Measurements from ENCODE around the gene TMOD1. TPM values are rescaled to one million over a fixed set of nuclear protein-coding genes. Genes with fewer than 3 reads are reported as not detected.
"Not testable (repeated sequence)": the region's sequence is repeated elsewhere in the genome, so short reads cannot be mapped to it uniquely, and the experiment has no call there.

The TMOD1 gene
- polyA plus RNA-seq, 1 of the 3 experiments (the other 2 are of a cell fraction), result 0.54 TPM

GRCh38 chr9:97581590-97581989, 80.1 kb downstream of the TMOD1 start:
- DNase-seq; H3K27ac ChIP-seq (ENCODE audit: low read depth in 2 of 2, low read length in 1 of 2); H3K9me2 ChIP-seq; H3F3A ChIP-seq (replicated peaks; ENCODE audit: insufficient read depth); H3K79me2 ChIP-seq (ENCODE audit: insufficient read depth); H3K4me2 ChIP-seq; H4K20me1 ChIP-seq (ENCODE audit: insufficient read depth); H3K4me3 ChIP-seq (ENCODE audit: low read depth in 2 of 2, low read length in 1 of 2); H2AFZ ChIP-seq (ENCODE audit: low read depth); H3K9me3 ChIP-seq; H3K4me1 ChIP-seq (ENCODE audit: control insufficient read depth in 1 of 2, insufficient read depth in 2 of 2, low read depth in 1 of 2, low read length in 1 of 2); H3K36me3 ChIP-seq (replicated peaks in 1 of 2; ENCODE audit: control insufficient read depth in 1 of 2, insufficient read depth in 2 of 2, low read length in 1 of 2); H3K27me3 ChIP-seq (ENCODE audit: insufficient read depth); H3K9ac ChIP-seq; POLR2A ChIA-PET; CTCF ChIA-PET: not testable (repeated sequence)
- no CpG with 5 or more reads among the region's 3 CpGs for WGBS (ENCODE audit: low lambda C conversion rate)

GRCh38 chr9:97584778-97585177, 83.3 kb downstream of the TMOD1 start:
- H3K9me3 ChIP-seq; H3K4me3 ChIP-seq (ENCODE audit: low read depth in 2 of 2, low read length in 1 of 2); H3K27me3 ChIP-seq (ENCODE audit: insufficient read depth); H3K36me3 ChIP-seq (replicated peaks in 1 of 2; ENCODE audit: control insufficient read depth in 1 of 2, insufficient read depth in 2 of 2, low read length in 1 of 2); H3K4me2 ChIP-seq; H3K79me2 ChIP-seq (ENCODE audit: insufficient read depth); H3K9ac ChIP-seq; H3K9me2 ChIP-seq; H3K4me1 ChIP-seq (ENCODE audit: control insufficient read depth in 1 of 2, insufficient read depth in 2 of 2, low read depth in 1 of 2, low read length in 1 of 2); CTCF ChIA-PET; POLR2A ChIA-PET; DNase-seq; H3K27ac ChIP-seq (ENCODE audit: low read depth in 2 of 2, low read length in 1 of 2); H2AFZ ChIP-seq (ENCODE audit: low read depth); H4K20me1 ChIP-seq (ENCODE audit: insufficient read depth); H3F3A ChIP-seq (replicated peaks; ENCODE audit: insufficient read depth): not testable (repeated sequence)
- WGBS (ENCODE audit: low lambda C conversion rate), result 69% methylated on average over 2 of the region's 2 CpGs

GRCh38 chr9:97586909-97587308, 85.4 kb downstream of the TMOD1 start:
- H3K27ac ChIP-seq (ENCODE audit: low read depth in 2 of 2, low read length in 1 of 2); DNase-seq; POLR2A ChIA-PET; H3K9me3 ChIP-seq; H3F3A ChIP-seq (replicated peaks; ENCODE audit: insufficient read depth); H3K9ac ChIP-seq; H3K27me3 ChIP-seq (ENCODE audit: insufficient read depth); H4K20me1 ChIP-seq (ENCODE audit: insufficient read depth); H2AFZ ChIP-seq (ENCODE audit: low read depth); H3K79me2 ChIP-seq (ENCODE audit: insufficient read depth); H3K4me2 ChIP-seq; H3K9me2 ChIP-seq; H3K36me3 ChIP-seq (replicated peaks in 1 of 2; ENCODE audit: control insufficient read depth in 1 of 2, insufficient read depth in 2 of 2, low read length in 1 of 2); H3K4me1 ChIP-seq (ENCODE audit: control insufficient read depth in 1 of 2, insufficient read depth in 2 of 2, low read depth in 1 of 2, low read length in 1 of 2); H3K4me3 ChIP-seq (ENCODE audit: low read depth in 2 of 2, low read length in 1 of 2): not testable (repeated sequence)
- CTCF ChIA-PET, result interaction anchor here (2.1 kb wide), 1 partner anchor 12 kb away, joined by 6 read pairs; no protein-coding TSS in a partner anchor
- 69% methylated on average over 5 of the region's 7 CpGs for WGBS (ENCODE audit: low lambda C conversion rate)

GRCh38 chr9:97591535-97591934, 90.1 kb downstream of the TMOD1 start:
- Histone ChIP-seq H3F3A (replicated peaks; ENCODE audit: insufficient read depth) (no peaks in the 10 kb centered on the region), H2AFZ (ENCODE audit: low read depth) (no peak overlapping the region), H3K79me2 (ENCODE audit: insufficient read depth) (no peaks in the 10 kb centered on the region), H3K36me3 (replicated peaks in 1 of 2; ENCODE audit: control insufficient read depth in 1 of 2, insufficient read depth in 2 of 2, low read length in 1 of 2) (peaks cover 0 to 10% of the 10 kb centered on the region in 2 experiments), H3K4me3 (ENCODE audit: low read depth in 2 of 2, low read length in 1 of 2) (no peak overlapping the region), H3K9me3 (no peaks in the 10 kb centered on the region), H3K27ac (ENCODE audit: low read depth in 2 of 2, low read length in 1 of 2) (no peak overlapping the region; a peak in 1 of 4 replicates), H3K9ac (no peak overlapping the region), H3K9me2 (no peaks in the 10 kb centered on the region), H4K20me1 (ENCODE audit: insufficient read depth) (no peaks in the 10 kb centered on the region), H3K27me3 (ENCODE audit: insufficient read depth) (no peaks in the 10 kb centered on the region), H3K4me2 (no peak overlapping the region), H3K4me1 (ENCODE audit: control insufficient read depth in 1 of 2, insufficient read depth in 2 of 2, low read depth in 1 of 2, low read length in 1 of 2) (peaks cover 0 to 11% of the 10 kb centered on the region in 2 experiments; a peak in 1 of 4 replicates)
- 80% methylated on average over 6 of the region's 6 CpGs for WGBS (ENCODE audit: low lambda C conversion rate)
- no peak for DNase-seq
- TF ChIP-seq SMC3 (IDR thresholded peaks at IDR 0.05; ENCODE audit: low read depth, low read length), result no peak
- no peak for TF ChIP-seq SIN3A (IDR thresholded peaks at IDR 0.05; ENCODE audit: borderline replicate concordance, low read depth, low read length)
- TF ChIP-seq TCF12 (IDR thresholded peaks at IDR 0.05), result no peak
- TF ChIP-seq RCOR1 (IDR thresholded peaks at IDR 0.05; ENCODE audit: low read length), result no peak
- no peak for TF ChIP-seq JUND (IDR thresholded peaks at IDR 0.05)
- no peak for TF ChIP-seq TAF1 (IDR thresholded peaks at IDR 0.05; ENCODE audit: borderline replicate concordance, low read depth, low read length)
- TF ChIP-seq FOSL2 (IDR thresholded peaks at IDR 0.05; ENCODE audit: borderline replicate concordance, low read depth), result no peak
- TF ChIP-seq CTCF (IDR thresholded peaks at IDR 0.05), result no peak
- TF ChIP-seq EZH2phosphoT487 (IDR thresholded peaks at IDR 0.05; ENCODE audit: borderline replicate concordance, low read depth), result no peak
- no peak for TF ChIP-seq RAD21 (IDR thresholded peaks at IDR 0.05; ENCODE audit: low read length)
- no peak for TF ChIP-seq GABPA (IDR thresholded peaks at IDR 0.05; ENCODE audit: low read depth)
- TF ChIP-seq MAX (IDR thresholded peaks at IDR 0.05; ENCODE audit: low read depth), result no peak
- no peak for TF ChIP-seq NFIC (IDR thresholded peaks at IDR 0.05; ENCODE audit: borderline replicate concordance)
- no peak for TF ChIP-seq NRF1 (IDR thresholded peaks at IDR 0.05; ENCODE audit: low read depth, low read length)
- ChIA-PET CTCF (interaction anchor here (1.6 to 28.6 kb wide), 2 partner anchors 89 to 121 kb away, joined by 4 to 677 read pairs; no protein-coding TSS in a partner anchor), POLR2A (no interaction called here)
